Prostate gland (tissue), 2 donors: Measurements from ENCODE around the gene ZC3HAV1.

Source experiments
- POLR2A ChIP-seq: fragments of 450-650 bp; IDR thresholded peaks from one replicate; pipeline ENCODE4 v1.6.1; 2016; ENCODE audit warnings: antibody characterized with exemption, mild to moderate bottlenecking
- POLR2AphosphoS5 ChIP-seq: sonication (generic); formaldehyde crosslinking; IDR thresholded peaks from one replicate; pipeline ENCODE4 v1.6.1; 2017; ENCODE audit warnings: antibody characterized with exemption
- TF ChIP-seq, protein P1 (sequence below), 4 experiments: fragments of 200-600 bp in 2 of 4; fragments of 450-650 bp in 2 of 4; sonication (generic) in 2 of 4; IDR thresholded peaks; 1 replicate in 3 of 4; 2 replicates in 1 of 4; pipeline ENCODE4 v1.5.1; 2016 to 2019; ENCODE audit warnings: antibody characterized with exemption in 4 of 4, mild to moderate bottlenecking in 2 of 4, moderate library complexity in 2 of 4

DNA sequence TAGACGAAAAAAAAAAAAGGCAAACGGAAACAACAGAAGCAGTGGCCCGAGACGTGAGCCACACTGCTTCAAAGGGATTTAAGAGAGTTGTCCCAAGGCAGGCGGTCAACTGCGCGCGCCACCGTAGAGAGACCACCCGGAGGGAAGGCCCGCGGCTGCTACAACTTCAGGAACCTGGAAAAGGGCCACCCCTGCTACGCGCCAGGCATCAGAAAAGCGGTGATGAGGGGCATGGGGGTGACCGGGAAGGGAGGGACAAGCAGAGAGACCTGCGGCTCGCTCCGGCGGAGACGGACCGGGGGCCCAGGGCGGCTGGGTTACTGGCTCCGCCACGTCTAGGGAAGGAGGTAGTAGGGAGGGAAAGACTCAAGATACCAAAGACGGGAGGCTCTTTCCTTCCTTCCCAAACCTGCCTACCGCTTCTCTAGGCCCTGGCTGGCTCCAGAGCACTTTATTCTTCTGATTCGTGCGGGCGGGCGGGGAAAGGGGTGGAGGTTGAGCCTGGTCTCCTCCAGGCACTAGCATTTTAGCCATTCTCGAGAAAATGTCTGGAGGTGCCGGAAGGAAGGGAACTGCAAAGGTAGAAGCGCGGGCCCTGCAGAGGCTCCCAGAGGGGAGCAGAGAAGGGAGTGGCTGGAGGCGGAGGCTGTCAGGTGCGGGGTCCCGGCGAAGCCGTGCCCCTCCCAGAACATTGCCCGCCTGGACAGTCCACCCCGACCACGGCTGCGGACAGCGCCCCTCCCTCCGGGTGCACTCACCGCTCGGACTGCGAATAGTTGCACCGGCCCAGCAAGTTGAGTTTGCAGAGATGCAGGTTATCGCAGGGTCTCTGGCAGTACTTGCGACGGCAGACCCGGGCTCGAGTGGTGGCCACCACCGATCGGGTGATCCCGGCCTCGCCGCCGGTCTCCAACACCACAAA lies 993 bp downstream of the ZC3HAV1 start:
- TF ChIP-seq, protein P1, sequence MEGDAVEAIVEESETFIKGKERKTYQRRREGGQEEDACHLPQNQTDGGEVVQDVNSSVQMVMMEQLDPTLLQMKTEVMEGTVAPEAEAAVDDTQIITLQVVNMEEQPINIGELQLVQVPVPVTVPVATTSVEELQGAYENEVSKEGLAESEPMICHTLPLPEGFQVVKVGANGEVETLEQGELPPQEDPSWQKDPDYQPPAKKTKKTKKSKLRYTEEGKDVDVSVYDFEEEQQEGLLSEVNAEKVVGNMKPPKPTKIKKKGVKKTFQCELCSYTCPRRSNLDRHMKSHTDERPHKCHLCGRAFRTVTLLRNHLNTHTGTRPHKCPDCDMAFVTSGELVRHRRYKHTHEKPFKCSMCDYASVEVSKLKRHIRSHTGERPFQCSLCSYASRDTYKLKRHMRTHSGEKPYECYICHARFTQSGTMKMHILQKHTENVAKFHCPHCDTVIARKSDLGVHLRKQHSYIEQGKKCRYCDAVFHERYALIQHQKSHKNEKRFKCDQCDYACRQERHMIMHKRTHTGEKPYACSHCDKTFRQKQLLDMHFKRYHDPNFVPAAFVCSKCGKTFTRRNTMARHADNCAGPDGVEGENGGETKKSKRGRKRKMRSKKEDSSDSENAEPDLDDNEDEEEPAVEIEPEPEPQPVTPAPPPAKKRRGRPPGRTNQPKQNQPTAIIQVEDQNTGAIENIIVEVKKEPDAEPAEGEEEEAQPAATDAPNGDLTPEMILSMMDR (IDR thresholded peaks at IDR 0.05): no peak
- TF ChIP-seq POLR2A (no peak), POLR2AphosphoS5 (no peak)
